22Rv1 (cell line): Measurements from ENCODE around the gene DHCR24.
A peak's percentile ranks its signal among the peaks of the same experiment; 100 is the strongest.

Source experiments
- H3K27ac ChIP-seq: fragments of 450-650 bp; 2 replicates; pipeline ENCODE4 v1.5.1; 2017
- CTCF ChIP-seq: fragments of 450-650 bp; IDR thresholded peaks from 2 replicates; pipeline ENCODE4 v1.5.1; 2017; ENCODE audit warnings: mild to moderate bottlenecking
- ZFX ChIP-seq: fragments of 450-650 bp; IDR thresholded peaks from 2 replicates; pipeline ENCODE4 v1.6.1; 2017; ENCODE audit warnings: antibody characterized with exemption, borderline replicate concordance

DHCR24 gene

DNA sequence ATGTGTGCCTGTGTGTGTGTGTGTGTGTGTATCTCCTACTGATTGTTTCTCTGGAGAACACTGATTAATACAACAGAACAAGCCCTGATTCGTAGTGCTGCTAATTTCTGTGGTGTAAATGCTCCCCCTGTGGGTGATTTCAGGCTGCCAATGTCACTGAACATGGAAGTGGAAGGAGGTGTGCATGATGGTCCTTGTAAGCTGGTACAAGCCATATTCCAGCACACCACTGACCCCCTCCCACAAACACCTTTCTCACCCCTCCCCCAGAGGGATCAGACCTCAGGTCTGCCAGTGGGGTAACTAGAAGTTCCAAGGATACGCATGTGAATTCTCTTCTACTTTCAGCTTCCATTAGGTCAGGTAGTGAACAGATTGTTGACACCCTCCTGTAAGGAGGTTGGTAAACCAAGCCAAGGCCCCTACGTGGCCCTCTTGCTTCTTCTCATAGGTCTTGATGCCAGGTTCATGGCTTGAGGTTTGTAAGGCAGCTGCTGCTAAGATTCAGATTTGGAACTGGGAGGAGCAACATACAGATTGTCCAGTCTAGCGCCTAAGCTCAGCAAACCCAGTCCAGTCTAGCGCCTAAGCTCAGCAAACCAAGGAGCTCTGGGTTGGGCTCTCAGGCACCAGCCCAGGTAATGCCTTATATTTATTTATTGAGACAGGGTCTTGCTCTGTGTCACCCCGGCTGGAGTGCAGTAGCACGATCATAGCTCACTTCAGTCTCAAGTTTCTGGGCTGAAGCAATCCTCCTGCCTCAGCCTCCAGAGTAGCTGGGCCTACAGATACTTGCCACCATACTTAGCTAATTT is 38.7 kb downstream of the DHCR24 start:
- TF ChIP-seq CTCF: 0 out of 2 replicates have a peak, but pooled peaks have one; percentile 7
- no peak for TF ChIP-seq ZFX
- 0 out of 2 replicates have a peak overlapping the region, but pooled peaks have one; percentile 8 for H3K27ac ChIP-seq

- TF ChIP-seq CTCF (no peak), ZFX (no peak)
- 0 out of 2 replicates have a peak overlapping the region, but pooled peaks have one; percentile 8 for H3K27ac ChIP-seq
Measured at GRCh38 chr1:54846716-54847284, 40.2 kb downstream of the DHCR24 start.

DNA sequence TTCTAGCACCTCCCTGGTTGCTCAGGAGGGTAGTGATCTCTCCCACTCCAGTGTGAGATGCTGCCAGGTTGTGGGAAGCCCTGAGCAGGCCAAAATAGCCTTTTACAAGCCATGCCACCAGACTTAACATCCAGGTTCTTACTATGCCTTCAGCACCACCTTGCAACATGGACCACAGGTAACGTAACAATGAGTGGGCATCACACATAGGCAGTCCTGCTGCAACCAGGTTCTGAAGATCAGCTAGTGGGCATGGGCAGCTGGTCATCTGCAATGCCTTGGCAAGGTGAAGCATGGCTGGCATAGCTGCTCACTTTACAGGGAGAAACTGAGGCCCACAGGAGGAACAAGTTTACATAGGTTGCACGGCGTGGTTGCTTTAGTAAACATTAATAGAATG is 40.7 kb downstream of the DHCR24 start:
- no peak for TF ChIP-seq CTCF
- no peak for TF ChIP-seq ZFX
- H3K27ac ChIP-seq: no peak overlapping the region

DNA sequence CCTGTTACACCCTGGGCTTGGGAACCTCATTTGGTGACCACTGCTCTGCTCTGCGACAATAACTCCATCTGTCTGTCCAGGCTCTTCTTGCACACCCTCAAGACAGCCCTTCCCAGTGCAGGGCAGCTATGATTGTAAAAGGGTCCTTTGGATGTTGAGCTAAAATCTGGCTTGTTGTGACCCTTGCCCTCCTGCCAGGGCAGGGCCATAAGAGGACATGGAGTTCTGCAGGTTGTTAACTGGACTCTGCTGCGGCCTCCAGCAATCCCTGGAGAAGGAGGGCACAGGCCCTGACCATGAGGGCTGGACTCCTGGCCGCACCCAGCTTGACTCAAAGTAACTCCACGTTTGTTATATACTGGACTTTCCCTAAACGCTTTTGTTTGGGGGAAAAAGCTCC is 41.2 kb downstream of the DHCR24 start:
- no peak overlapping the region for H3K27ac ChIP-seq
- no peak for TF ChIP-seq CTCF
- TF ChIP-seq ZFX: no peak

DNA sequence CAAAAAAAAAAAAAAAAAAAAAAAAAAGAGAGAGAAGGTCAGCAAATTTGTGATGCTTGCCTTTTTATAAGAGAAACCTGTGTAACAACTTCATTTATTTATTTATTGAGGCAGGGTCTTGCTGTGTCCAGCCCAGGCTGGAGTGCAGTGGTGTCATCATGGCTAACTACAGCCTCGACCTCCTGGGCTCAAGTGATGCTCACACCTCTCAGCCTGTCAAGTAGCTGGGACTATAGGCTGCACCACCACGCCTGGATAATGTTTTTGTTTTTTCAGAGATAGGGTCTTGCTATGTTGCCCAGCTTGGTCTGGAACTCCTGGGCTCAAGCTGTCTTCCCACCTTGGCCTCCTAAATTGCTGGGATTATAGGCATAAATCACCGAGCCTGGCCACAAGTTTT is 42.4 kb downstream of the DHCR24 start:
- no peak overlapping the region for H3K27ac ChIP-seq
- no peak for TF ChIP-seq ZFX
- no peak for TF ChIP-seq CTCF

GRCh38 chr1:54843449-54843848 is 43.5 kb downstream of the DHCR24 start:
- no peak for TF ChIP-seq CTCF
- TF ChIP-seq ZFX: no peak
- no peak overlapping the region for H3K27ac ChIP-seq

DNA sequence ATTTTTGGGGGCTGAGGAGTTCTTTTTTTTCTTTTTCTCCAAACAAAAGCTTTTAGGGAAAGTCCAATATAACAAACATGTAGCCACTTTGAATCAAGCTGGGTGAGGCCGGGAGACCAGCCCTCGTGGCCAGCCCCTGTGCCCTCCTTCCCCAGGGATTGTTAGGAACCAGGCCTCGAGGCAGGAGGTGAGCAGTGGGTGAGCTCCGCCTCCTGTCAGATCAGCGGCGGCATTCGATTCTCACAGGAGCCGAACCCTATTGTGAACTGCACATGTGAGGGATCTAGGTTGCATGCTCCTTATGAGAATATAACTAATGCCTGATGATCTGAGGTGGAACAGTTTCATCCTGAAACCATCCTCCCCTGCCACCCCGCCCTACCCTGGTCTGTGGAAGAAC is 44.0 kb downstream of the DHCR24 start:
- H3K27ac ChIP-seq: no peak overlapping the region
- TF ChIP-seq CTCF (no peak), ZFX (no peak)
